OCI-LY7 (cell line): ENCODE data around the gene NAPG. TPM values are rescaled to one million over a fixed set of nuclear protein-coding genes. Genes with fewer than 3 reads are reported as not detected.

Source experiments
- BruUV-seq: library from RNA; stranded (reverse); fragments of 400-500 nt; replicated peaks from 2 replicates; lab custom pipeline; 2021; lab: Mats Ljungman, UMichigan
- CTCF ChIA-PET: fragments of 300-600 bp; sonication (Branson Sonifier 250); formaldehyde crosslinking; loops from one replicate; lab custom pipeline; 2022; ENCODE audit warnings: antibody characterized with exemption; ENCODE audit not compliant: unreplicated experiment; lab: Charles Lee
- POLR2A ChIA-PET: fragments of 300-600 bp; sonication (Branson Sonifier 250); formaldehyde crosslinking; loops from one replicate; lab custom pipeline; 2022; ENCODE audit warnings: antibody characterized with exemption; lab: Charles Lee
- DNase-seq: peaks from one replicate; pipeline ENCODE4 v3.0.0-alpha.2; 2015; ENCODE audit warnings: low spot score
- H2AFZ ChIP-seq: fragments of 200-600 bp; sonication (generic), shearing (Covaris generic); 2 replicates; pipeline ENCODE4 v1.6.1; 2014; ENCODE audit warnings: mild to moderate bottlenecking, antibody characterized with exemption, low read length, moderate library complexity
- H3K27ac ChIP-seq: fragments of 200-600 bp; sonication (generic); 2 replicates; pipeline ENCODE4 v1.5.1; 2014; ENCODE audit warnings: mixed run types, low read depth, mild to moderate bottlenecking, moderate library complexity, low read length, inconsistent platforms; ENCODE audit not compliant: poor library complexity, severe bottlenecking
- H3K36me3 ChIP-seq: fragments of 200-600 bp; sonication (generic); 2 replicates; pipeline ENCODE4 v1.6.1; 2014; ENCODE audit warnings: mild to moderate bottlenecking, antibody characterized with exemption, low read length, moderate library complexity, mixed read lengths; ENCODE audit not compliant: insufficient read depth
- H3K4me1 ChIP-seq: fragments of 200-600 bp; sonication (generic); 2 replicates; pipeline ENCODE4 v1.5.1; 2014; ENCODE audit warnings: mild to moderate bottlenecking, low read length; ENCODE audit not compliant: insufficient read depth, poor library complexity, severe bottlenecking
- H3K4me2 ChIP-seq: fragments of 200-600 bp; sonication (generic); 2 replicates; pipeline ENCODE4 v1.6.1; 2014; ENCODE audit warnings: mild to moderate bottlenecking, low read length
- H3K4me3 ChIP-seq: fragments of 200-600 bp; sonication (generic); 2 replicates; pipeline ENCODE4 v1.5.1; 2014; ENCODE audit warnings: mild to moderate bottlenecking, low read depth, low read length; ENCODE audit not compliant: poor library complexity, severe bottlenecking
- H3K79me2 ChIP-seq: fragments of 200-600 bp; sonication (generic); 2 replicates; pipeline ENCODE4 v1.6.1; 2016; ENCODE audit warnings: low read depth, mild to moderate bottlenecking, low read length, moderate library complexity, mixed read lengths; ENCODE audit not compliant: insufficient read depth
- H3K9me2 ChIP-seq: fragments of 200-600 bp; sonication (generic); 2 replicates; pipeline ENCODE4 v1.6.1; 2016; ENCODE audit warnings: mild to moderate bottlenecking, low read length, mixed read lengths; ENCODE audit not compliant: insufficient read depth
- H3K9me3 ChIP-seq: fragments of 200-600 bp; sonication (generic); 2 replicates; pipeline ENCODE4 v1.6.1; 2014; ENCODE audit warnings: mild to moderate bottlenecking, mixed run types, low read length, mixed read lengths
- H4K20me1 ChIP-seq: fragments of 200-600 bp; sonication (generic); 2 replicates; pipeline ENCODE4 v1.6.1; 2014; ENCODE audit warnings: mild to moderate bottlenecking, antibody characterized with exemption, low read length, moderate library complexity, mixed read lengths; ENCODE audit not compliant: insufficient read depth
- EZH2phosphoT487 ChIP-seq: fragments of 200-600 bp; sonication (generic); IDR thresholded peaks from 2 replicates; pipeline ENCODE4 v1.6.1; 2018; ENCODE audit warnings: low read depth, borderline replicate concordance, mild to moderate bottlenecking, mixed run types, antibody characterized with exemption, low read length, moderate library complexity, mixed read lengths
- intact Hi-C: fragments of 100-400 bp; cut with micrococcal nuclease; formaldehyde crosslinking; loops from one replicate; pipeline ENCODE4 v1.10.0; 2022; ENCODE audit not compliant: unreplicated experiment
- total RNA-seq, 2 experiments: library from RNA; depleted of rRNA in 1 of 2; stranded (reverse); fragments of >200 nt in 1 of 2; shearing (Covaris generic) in 1 of 2; gene quantifications; 2 replicates each; pipeline ENCODE4 v1.2.3, GENCODE V29; 2014 to 2022
- TF ChIP-seq, protein P1 (sequence below): fragments of 200-600 bp; sonication (generic); conservative IDR thresholded peaks from 2 replicates; pipeline ENCODE4 v1.5.1; 2014; ENCODE audit warnings: mild to moderate bottlenecking, antibody characterized with exemption, low read length, moderate library complexity, mixed read lengths

The NAPG gene
- total RNA-seq, 2 experiments from 2014 or later, result 34.6 to 52.3 TPM

GRCh38 chr18:10562773-10563160 lies 36.9 kb downstream of the NAPG start:
- no TSS peak for BruUV-seq
- Histone ChIP-seq H3K4me1 (peaks cover 11% of the 10 kb centered on the region), H3K36me3 (peaks cover 5% of the 10 kb centered on the region; the same call in 1 of the 2 replicates), H3K4me2 (no peak overlapping the region), H3K27ac (no peak overlapping the region), H2AFZ (no peak overlapping the region), H3K9me2 (no peaks in the 10 kb centered on the region), H3K79me2 (no peaks in the 10 kb centered on the region), H3K4me3 (no peak overlapping the region), H3K9me3 (no peaks in the 10 kb centered on the region), H4K20me1 (no peaks in the 10 kb centered on the region)
- ChIA-PET POLR2A (interaction anchor here (0.5 to 0.7 kb wide), 2 partner anchors 11 to 35 kb away, joined by 3 to 7 read pairs; no protein-coding TSS in a partner anchor), CTCF (no interaction called here)
- DNase-seq, result no peak
- TF ChIP-seq, protein P1, sequence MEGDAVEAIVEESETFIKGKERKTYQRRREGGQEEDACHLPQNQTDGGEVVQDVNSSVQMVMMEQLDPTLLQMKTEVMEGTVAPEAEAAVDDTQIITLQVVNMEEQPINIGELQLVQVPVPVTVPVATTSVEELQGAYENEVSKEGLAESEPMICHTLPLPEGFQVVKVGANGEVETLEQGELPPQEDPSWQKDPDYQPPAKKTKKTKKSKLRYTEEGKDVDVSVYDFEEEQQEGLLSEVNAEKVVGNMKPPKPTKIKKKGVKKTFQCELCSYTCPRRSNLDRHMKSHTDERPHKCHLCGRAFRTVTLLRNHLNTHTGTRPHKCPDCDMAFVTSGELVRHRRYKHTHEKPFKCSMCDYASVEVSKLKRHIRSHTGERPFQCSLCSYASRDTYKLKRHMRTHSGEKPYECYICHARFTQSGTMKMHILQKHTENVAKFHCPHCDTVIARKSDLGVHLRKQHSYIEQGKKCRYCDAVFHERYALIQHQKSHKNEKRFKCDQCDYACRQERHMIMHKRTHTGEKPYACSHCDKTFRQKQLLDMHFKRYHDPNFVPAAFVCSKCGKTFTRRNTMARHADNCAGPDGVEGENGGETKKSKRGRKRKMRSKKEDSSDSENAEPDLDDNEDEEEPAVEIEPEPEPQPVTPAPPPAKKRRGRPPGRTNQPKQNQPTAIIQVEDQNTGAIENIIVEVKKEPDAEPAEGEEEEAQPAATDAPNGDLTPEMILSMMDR, result no peak
- TF ChIP-seq EZH2phosphoT487, result no peak
- intact Hi-C loops, result loop anchor here (5.0 to 10.0 kb wide), 4 partner anchors 120 to 590 kb away; no protein-coding TSS in a partner anchor

GRCh38 chr18:10563886-10564285 lies 38.1 kb downstream of the NAPG start:
- H3K9me3 ChIP-seq, result no peaks in the 10 kb centered on the region
- no peak overlapping the region for H3K4me2 ChIP-seq
- intact Hi-C loops, result loop anchor here (5.0 to 10.0 kb wide), 4 partner anchors 118 to 588 kb away; no protein-coding TSS in a partner anchor
- DNase-seq, result no peak
- no peak overlapping the region for H2AFZ ChIP-seq
- CTCF ChIA-PET, result no interaction called here
- no peaks in the 10 kb centered on the region for H3K79me2 ChIP-seq
- no peaks in the 10 kb centered on the region for H4K20me1 ChIP-seq
- no peaks in the 10 kb centered on the region for H3K9me2 ChIP-seq
- peaks cover 11% of the 10 kb centered on the region for H3K4me1 ChIP-seq
- H3K4me3 ChIP-seq, result no peak overlapping the region
- BruUV-seq, result no TSS peak
- no peak for TF ChIP-seq EZH2phosphoT487
- TF ChIP-seq, protein P1, result no peak
- no peaks in the 10 kb centered on the region for H3K36me3 ChIP-seq
- POLR2A ChIA-PET, result no interaction called here
- H3K27ac ChIP-seq, result no peak overlapping the region

DNA sequence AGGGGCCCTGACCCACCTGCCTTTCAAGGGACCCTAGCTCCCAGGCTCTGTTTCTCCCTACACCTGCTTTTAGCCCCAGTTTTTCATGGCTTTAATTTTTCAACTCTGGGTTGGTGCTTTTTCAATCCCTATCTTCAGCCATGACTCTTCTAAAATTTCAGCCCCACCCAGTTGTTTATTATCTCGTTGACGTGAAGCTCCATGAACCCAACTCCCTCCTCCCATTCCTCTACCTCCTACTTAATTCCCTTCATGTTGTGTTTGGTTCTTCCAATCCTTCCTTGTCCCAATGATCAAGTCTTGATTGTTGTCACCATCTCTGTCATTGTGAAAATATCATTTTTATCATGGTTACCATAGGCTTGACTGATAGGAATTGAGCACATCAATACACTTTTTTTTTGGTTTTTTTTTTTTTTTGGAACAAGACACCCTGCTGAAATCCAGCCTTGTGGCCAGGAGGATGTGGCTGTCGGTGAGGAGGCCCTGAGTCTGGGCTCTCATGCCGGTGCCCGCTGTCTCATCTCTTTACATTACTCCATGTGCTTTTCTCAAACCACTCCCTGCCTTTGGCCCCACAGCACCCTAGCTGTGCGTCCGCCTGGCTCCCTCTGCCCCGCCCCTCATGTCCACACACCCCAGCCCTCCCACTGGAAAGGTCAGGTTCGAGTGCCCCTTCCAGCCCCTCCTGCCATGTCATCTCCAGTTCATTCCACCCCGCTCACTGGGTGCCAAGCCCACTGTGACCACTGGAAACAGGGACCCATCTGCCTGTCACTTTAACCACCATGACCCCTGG lies 39.3 kb downstream of the NAPG start:
- no peak overlapping the region for H3K4me2 ChIP-seq
- peaks cover 2% of the 10 kb centered on the region for H3K4me1 ChIP-seq
- intact Hi-C loops, result loop anchor here (5.0 to 10.0 kb wide), 4 partner anchors 117 to 587 kb away; no protein-coding TSS in a partner anchor
- H4K20me1 ChIP-seq, result no peaks in the 10 kb centered on the region
- H3K36me3 ChIP-seq, result no peaks in the 10 kb centered on the region
- H3K79me2 ChIP-seq, result no peaks in the 10 kb centered on the region
- no TSS peak for BruUV-seq
- H3K4me3 ChIP-seq, result no peak overlapping the region
- no peaks in the 10 kb centered on the region for H3K9me3 ChIP-seq
- H2AFZ ChIP-seq, result no peak overlapping the region
- DNase-seq, result no peak
- no peaks in the 10 kb centered on the region for H3K9me2 ChIP-seq
- H3K27ac ChIP-seq, result no peak overlapping the region
- CTCF ChIA-PET, result no interaction called here
- no peak for TF ChIP-seq EZH2phosphoT487
- TF ChIP-seq, protein P1, result no peak
- POLR2A ChIA-PET, result interaction anchor here (0.7 kb wide), 1 partner anchor 22 kb away, joined by 3 read pairs; no protein-coding TSS in a partner anchor
